Stimulated activated CD8-positive, alpha-beta memory T cell treated with anti-CD3 and anti-CD28 coated beads, Interleukin-12 subunit alpha, Interleukin-12 subunit beta, amount 100 ng/mL, for 24 hours (primary cell): Measurements from ENCODE around the gene VPS54.

Source experiments
- DNase-seq: peaks from one replicate; pipeline ENCODE4 v3.0.0-alpha.2; 2020; ENCODE audit errors: extremely low read depth

The VPS54 gene

GRCh38 chr2:63845866-63846265 lies 173.4 kb downstream of the VPS54 start:
- no peak for DNase-seq

DNA sequence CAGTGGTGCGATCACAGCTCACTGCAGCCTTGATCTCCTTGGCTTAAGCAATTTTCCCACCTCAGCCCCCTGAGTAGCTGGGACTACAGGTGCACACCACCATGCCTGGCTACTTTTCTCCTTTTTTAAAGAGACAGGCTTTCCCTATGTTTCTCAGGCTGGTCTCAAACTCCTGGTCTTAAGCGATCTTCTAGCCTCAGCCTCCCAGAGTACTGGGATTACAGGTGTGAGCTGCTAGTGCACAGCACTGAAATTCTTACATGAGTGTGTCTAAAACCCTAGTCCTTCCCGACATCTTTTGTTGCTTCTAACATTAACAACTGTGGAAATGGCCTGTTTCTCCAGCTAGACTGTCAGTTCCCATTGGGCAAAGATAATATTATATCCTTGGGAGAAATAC lies 174.6 kb downstream of the VPS54 start:
- no peak for DNase-seq

DNA sequence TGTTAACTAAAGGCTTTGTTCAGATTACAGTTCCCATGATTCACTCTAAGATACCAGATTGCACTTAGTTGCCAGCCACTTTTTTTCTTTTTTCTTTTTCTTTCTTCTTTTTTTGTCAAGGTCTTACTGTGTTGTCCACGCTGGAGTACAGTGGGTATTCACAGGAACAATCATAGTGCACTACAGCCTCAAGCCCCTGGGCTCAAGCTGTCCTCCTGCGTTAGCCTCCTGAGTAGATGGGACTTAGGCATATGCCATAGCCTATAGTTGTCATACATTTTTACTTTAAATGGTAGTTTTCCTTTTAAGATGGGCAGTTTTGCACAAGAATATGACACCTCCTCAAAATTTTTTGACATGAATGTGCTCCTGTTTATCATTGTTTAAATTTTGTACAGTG lies 175.4 kb downstream of the VPS54 start:
- DNase-seq, result no peak

DNA sequence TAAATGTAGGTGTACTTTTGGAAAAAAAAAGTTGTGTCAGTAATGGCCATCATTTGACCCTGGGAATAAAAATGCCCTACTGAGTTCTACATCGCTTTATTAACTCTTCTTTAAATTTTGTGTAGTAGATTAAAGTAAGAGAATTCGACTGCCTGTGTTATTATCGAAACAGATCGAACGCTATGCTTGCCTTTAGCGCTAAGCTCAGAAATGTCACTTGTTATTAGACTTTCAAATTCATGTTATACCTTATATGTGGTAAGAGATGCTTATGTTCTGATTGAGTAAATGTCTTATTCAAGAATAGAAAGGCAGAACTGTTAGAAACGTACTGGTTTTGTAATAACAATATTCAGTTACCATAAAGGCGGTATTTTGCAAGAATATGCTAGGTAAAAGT lies 176.1 kb downstream of the VPS54 start:
- no peak for DNase-seq

DNA sequence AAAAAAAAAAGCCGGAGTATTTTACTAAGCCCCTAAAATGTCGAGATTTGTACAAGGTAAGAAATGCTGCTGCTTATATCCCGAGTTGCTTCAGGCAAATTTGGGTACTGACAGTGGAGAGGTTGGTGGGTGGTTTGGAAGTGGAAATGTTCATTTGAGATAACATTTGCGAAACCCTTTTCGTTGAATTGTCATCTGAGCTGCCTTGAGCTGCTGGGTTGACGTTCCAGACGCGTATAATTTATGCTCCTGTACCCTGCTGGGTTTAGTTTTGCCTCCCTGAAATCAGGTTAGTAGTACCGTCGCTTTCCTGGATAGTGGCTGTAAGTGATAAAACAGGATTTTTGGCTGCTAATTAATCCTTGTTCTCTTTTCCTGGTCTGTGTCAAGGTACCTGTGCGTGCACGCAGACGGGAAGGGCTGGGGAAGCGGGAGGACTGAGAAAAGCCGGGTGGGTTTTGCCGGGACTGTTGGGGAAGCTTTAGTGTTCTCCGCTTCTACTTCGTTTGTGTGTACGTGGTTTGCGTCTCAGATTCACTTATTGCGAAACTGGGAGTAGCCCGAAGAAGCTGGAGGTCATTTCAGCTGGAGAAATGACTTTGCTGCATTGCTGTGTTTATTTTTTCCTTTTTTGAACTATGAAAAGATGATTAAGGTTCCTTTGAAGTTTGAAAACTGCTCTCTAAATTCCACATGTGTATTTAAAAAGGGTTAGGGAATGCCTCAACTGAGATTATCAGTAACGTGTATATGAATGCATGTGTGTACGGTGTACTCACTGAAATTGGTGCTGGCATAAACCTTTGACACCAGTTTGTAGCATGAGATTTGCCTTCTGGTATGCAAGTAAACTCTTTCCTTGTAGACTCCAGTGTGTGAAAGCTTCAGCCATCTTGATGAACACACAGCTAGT lies 176.8 kb downstream of the VPS54 start:
- no peak for DNase-seq
